ENCODE data around the gene MCTP2.
"Not testable (repeated sequence)": the region's sequence is repeated elsewhere in the genome, so short reads cannot be mapped to it uniquely, and the experiment has no call there.

DNA sequence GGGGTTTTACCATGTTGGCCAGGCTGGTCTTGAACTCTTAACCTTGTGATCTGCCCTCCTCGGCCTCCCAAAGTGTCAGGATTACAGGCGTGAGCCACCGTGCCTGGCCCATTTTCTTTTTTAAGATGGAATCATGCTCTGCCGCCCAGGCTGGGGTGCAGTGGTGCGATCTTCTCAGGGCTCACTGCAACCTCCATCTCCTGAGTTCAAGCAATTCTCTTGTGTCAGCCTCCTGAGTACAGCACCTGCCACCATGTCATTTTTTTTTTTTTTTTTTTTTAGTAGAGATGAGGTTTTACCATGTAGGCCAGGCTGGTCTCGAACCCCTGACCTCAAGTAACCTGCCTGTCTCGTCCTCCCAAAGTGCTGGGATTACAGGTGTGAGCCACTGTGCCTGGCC, 26.4 kb downstream of the MCTP2 start:
- TF ChIP-seq NFE2L1 (CRISPR knock-in tag; IDR thresholded peaks at IDR 0.05); IRF2 (CRISPR knock-in tag; IDR thresholded peaks at IDR 0.05; ENCODE audit: borderline replicate concordance, low read depth); MYBL2 (CRISPR knock-in tag; IDR thresholded peaks at IDR 0.05); FOXJ3 (CRISPR knock-in tag; IDR thresholded peaks at IDR 0.05; ENCODE audit: borderline replicate concordance); ZNF416 (CRISPR knock-in tag; IDR thresholded peaks at IDR 0.05): not testable (repeated sequence)
- TF ChIP-seq, protein P1, sequence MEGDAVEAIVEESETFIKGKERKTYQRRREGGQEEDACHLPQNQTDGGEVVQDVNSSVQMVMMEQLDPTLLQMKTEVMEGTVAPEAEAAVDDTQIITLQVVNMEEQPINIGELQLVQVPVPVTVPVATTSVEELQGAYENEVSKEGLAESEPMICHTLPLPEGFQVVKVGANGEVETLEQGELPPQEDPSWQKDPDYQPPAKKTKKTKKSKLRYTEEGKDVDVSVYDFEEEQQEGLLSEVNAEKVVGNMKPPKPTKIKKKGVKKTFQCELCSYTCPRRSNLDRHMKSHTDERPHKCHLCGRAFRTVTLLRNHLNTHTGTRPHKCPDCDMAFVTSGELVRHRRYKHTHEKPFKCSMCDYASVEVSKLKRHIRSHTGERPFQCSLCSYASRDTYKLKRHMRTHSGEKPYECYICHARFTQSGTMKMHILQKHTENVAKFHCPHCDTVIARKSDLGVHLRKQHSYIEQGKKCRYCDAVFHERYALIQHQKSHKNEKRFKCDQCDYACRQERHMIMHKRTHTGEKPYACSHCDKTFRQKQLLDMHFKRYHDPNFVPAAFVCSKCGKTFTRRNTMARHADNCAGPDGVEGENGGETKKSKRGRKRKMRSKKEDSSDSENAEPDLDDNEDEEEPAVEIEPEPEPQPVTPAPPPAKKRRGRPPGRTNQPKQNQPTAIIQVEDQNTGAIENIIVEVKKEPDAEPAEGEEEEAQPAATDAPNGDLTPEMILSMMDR (IDR thresholded peaks at IDR 0.05) = not testable (repeated sequence)
- TF ChIP-seq, protein P2, sequence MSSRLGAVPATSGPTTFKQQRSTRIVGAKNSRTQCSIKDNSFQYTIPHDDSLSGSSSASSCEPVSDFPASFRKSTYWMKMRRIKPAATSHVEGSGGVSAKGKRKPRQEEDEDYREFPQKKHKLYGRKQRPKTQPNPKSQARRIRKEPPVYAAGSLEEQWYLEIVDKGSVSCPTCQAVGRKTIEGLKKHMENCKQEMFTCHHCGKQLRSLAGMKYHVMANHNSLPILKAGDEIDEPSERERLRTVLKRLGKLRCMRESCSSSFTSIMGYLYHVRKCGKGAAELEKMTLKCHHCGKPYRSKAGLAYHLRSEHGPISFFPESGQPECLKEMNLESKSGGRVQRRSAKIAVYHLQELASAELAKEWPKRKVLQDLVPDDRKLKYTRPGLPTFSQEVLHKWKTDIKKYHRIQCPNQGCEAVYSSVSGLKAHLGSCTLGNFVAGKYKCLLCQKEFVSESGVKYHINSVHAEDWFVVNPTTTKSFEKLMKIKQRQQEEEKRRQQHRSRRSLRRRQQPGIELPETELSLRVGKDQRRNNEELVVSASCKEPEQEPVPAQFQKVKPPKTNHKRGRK (CRISPR knock-in tag; IDR thresholded peaks at IDR 0.05; ENCODE audit: borderline replicate concordance) = not testable (repeated sequence)

Data from WTC11 (cell line).